Vagina (tissue), 2 donors: ENCODE results near the gene SHROOM4. TPM values are rescaled to one million over a fixed set of nuclear protein-coding genes. Genes with fewer than 3 reads are reported as not detected.

ENCODE experiments used
- DNase-seq, 2 donors: peaks; one replicate each; pipeline ENCODE4 v3.0.0-alpha.2; 2017; ENCODE audit errors: extremely low spot score in 2 of 2
- H3K27ac ChIP-seq: fragments of 200-600 bp; sonication (generic); one replicate; pipeline ENCODE4 v1.5.1; 2019
- H3K27me3 ChIP-seq: fragments of 200-600 bp; sonication (generic); one replicate; pipeline ENCODE4 v1.5.1; 2019
- H3K36me3 ChIP-seq, 2 donors: fragments of 200-600 bp; sonication (generic); one replicate each; pipeline ENCODE4 v1.5.1; 2017 to 2019
- H3K4me1 ChIP-seq: fragments of 200-600 bp; sonication (generic); one replicate; pipeline ENCODE4 v1.5.1; 2019
- H3K4me3 ChIP-seq, 2 donors: fragments of 200-600 bp; sonication (generic); 1 replicate in 1 of 2; 2 replicates in 1 of 2; pipeline ENCODE4 v1.5.1; 2016 to 2019
- H3K9me3 ChIP-seq: fragments of 200-600 bp; sonication (generic); one replicate; pipeline ENCODE4 v1.5.1; 2019
- CTCF ChIP-seq, 3 experiments: fragments of 450-650 bp in 2 of 3; fragments of 200-600 bp in 1 of 3; sonication (generic) in 1 of 3; IDR thresholded peaks; one replicate each; pipeline ENCODE4 v1.5.1; 2017 to 2019; ENCODE audit warnings: antibody characterized with exemption in 3 of 3, mild to moderate bottlenecking in 2 of 3, moderate library complexity in 2 of 3
- POLR2A ChIP-seq, 2 donors: fragments of 450-650 bp; IDR thresholded peaks; one replicate each; pipeline ENCODE4 v1.6.1; 2017; ENCODE audit warnings: antibody characterized with exemption in 2 of 2, mild to moderate bottlenecking in 2 of 2, moderate library complexity in 2 of 2
- POLR2AphosphoS5 ChIP-seq, 2 donors: sonication (generic); formaldehyde crosslinking; IDR thresholded peaks; one replicate each; pipeline ENCODE4 v1.9.0; 2017; ENCODE audit warnings: antibody characterized with exemption in 2 of 2, mild to moderate bottlenecking in 2 of 2, low read depth in 1 of 2; ENCODE audit not compliant: insufficient read depth in 1 of 2
- intact Hi-C: fragments of 100-400 bp; cut with DNase I; formaldehyde crosslinking; loops from one replicate; pipeline ENCODE4 v1.15.1; 2023
- total RNA-seq: library from RNA; depleted of rRNA; stranded (reverse); fragments of >200 nt; gene quantifications from one replicate; pipeline ENCODE4 v1.2.3, GENCODE V29; 2016

SHROOM4 gene
- total RNA-seq, 1 donor from 2014 or later, result 10.1 TPM

DNA sequence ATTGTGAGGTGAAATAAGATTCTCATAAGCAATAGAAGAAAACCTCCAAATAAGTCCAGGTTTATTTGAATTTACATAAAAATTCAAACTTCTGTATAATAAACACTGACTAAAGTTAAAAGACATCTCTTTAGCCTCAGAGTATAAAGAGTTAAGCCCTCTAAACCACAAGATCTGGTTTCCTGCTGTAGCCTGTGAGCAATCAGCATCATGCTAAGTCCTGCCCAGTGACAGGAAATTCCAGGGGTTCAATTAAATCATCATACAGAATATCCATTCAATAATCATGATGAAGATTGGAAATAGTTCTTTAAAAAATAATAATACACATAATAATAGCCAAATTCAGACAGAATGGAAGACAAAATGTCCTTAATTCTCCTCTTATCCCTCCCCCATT is 204.2 kb downstream of the SHROOM4 start:
- Histone ChIP-seq H3K4me1 (no peaks in the 10 kb centered on the region), H3K36me3 (no peaks in the 10 kb centered on the region), H3K27me3 (no peaks in the 10 kb centered on the region), H3K27ac (no peak overlapping the region), H3K9me3 (no peaks in the 10 kb centered on the region), H3K4me3 (no peak overlapping the region)
- intact Hi-C loops, result no loop called here
- DNase-seq, result no peak
- TF ChIP-seq CTCF (IDR thresholded peaks at IDR 0.05), result no peak
- no peak for TF ChIP-seq POLR2AphosphoS5 (IDR thresholded peaks at IDR 0.05; ENCODE audit: insufficient read depth in 1 of 2, low read depth in 1 of 2)
- TF ChIP-seq POLR2A (IDR thresholded peaks at IDR 0.05), result no peak

- H3K36me3 ChIP-seq, result no peaks in the 10 kb centered on the region
- TF ChIP-seq POLR2A (IDR thresholded peaks at IDR 0.05) (no peak), CTCF (IDR thresholded peaks at IDR 0.05) (no peak), POLR2AphosphoS5 (IDR thresholded peaks at IDR 0.05; ENCODE audit: insufficient read depth in 1 of 2, low read depth in 1 of 2) (no peak)
- no peaks in the 10 kb centered on the region for H3K4me1 ChIP-seq
- intact Hi-C loops, result no loop called here
- no peak overlapping the region for H3K4me3 ChIP-seq
- H3K9me3 ChIP-seq, result no peaks in the 10 kb centered on the region
- H3K27ac ChIP-seq, result no peak overlapping the region
- no peaks in the 10 kb centered on the region for H3K27me3 ChIP-seq
- no peak for DNase-seq
Measured at GRCh38 chrX:50606300-50606950, 207.6 kb downstream of the SHROOM4 start.

DNA sequence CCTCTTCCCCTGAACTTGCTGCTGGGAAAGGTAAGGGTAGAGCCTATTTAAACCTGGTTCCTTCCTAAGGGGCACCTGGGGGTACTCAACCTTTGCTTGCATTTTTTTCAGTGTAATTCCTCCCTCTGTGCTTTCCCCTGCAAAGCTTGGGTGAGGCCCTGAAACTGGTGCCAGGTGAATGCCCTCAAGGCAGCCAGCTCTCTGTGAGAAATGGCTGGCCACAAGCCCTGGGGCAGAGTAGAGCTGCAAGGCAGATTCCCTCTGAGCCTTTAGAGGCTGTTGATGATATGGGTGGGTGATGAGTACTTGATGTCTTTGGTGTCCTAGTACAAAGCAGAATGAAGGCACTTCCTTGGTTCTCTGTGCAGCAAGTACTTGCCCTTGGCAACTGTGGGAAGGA is 217.9 kb downstream of the SHROOM4 start:
- Histone ChIP-seq H3K9me3 (no peaks in the 10 kb centered on the region), H3K4me1 (no peaks in the 10 kb centered on the region), H3K36me3 (no peaks in the 10 kb centered on the region), H3K27me3 (no peaks in the 10 kb centered on the region), H3K4me3 (no peak overlapping the region), H3K27ac (no peak overlapping the region)
- DNase-seq, result no peak
- intact Hi-C loops, result no loop called here
- TF ChIP-seq POLR2A (IDR thresholded peaks at IDR 0.05) (no peak), CTCF (IDR thresholded peaks at IDR 0.05) (no peak), POLR2AphosphoS5 (IDR thresholded peaks at IDR 0.05; ENCODE audit: insufficient read depth in 1 of 2, low read depth in 1 of 2) (no peak)

DNA sequence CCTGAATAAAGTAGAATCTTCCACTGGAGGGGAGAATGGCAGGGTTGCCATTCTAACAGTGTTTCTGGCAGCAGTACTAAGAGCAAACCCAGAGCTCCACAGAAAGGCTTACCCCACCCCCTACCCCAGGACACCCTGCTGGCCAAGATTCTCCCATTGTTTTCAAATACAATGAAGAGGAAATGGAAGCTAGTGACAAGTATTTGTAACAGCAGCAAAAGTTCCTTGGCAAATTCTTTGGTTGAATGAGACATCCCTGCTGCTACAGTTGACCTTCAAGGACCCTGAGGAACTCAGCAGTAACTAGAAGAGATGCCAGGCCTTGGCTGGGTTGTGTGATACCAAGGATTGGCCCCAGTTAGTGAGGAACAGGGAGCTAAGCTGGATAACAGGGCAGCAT is 219.2 kb downstream of the SHROOM4 start:
- DNase-seq, result no peak
- Histone ChIP-seq H3K9me3 (no peaks in the 10 kb centered on the region), H3K27me3 (no peaks in the 10 kb centered on the region), H3K4me1 (no peaks in the 10 kb centered on the region), H3K4me3 (no peak overlapping the region), H3K36me3 (no peaks in the 10 kb centered on the region), H3K27ac (no peak overlapping the region)
- no peak for TF ChIP-seq CTCF (IDR thresholded peaks at IDR 0.05)
- no peak for TF ChIP-seq POLR2AphosphoS5 (IDR thresholded peaks at IDR 0.05; ENCODE audit: insufficient read depth in 1 of 2, low read depth in 1 of 2)
- no peak for TF ChIP-seq POLR2A (IDR thresholded peaks at IDR 0.05)
- intact Hi-C loops, result no loop called here

- no peaks in the 10 kb centered on the region for H3K4me1 ChIP-seq
- no peak overlapping the region for H3K4me3 ChIP-seq
- no peak for DNase-seq
- intact Hi-C loops, result no loop called here
- no peaks in the 10 kb centered on the region for H3K36me3 ChIP-seq
- H3K27ac ChIP-seq, result no peak overlapping the region
- H3K9me3 ChIP-seq, result no peaks in the 10 kb centered on the region
- no peak for TF ChIP-seq CTCF (IDR thresholded peaks at IDR 0.05)
- no peak for TF ChIP-seq POLR2AphosphoS5 (IDR thresholded peaks at IDR 0.05; ENCODE audit: insufficient read depth in 1 of 2, low read depth in 1 of 2)
- no peak for TF ChIP-seq POLR2A (IDR thresholded peaks at IDR 0.05)
- H3K27me3 ChIP-seq, result no peaks in the 10 kb centered on the region
Measured at GRCh38 chrX:50586980-50587379, 227.0 kb downstream of the SHROOM4 start.
